HG03442 (cell line): ENCODE results near the gene SACM1L.
"Not testable (repeated sequence)": the region's sequence is repeated elsewhere in the genome, so short reads cannot be mapped to it uniquely, and the experiment has no call there.

Source experiments
- ATAC-seq: cut with Tn5 transposase; IDR thresholded peaks from one replicate; pipeline ENCODE4 v1.9.1; 2021; ENCODE audit warnings: mild to moderate bottlenecking, moderate library complexity; ENCODE audit not compliant: unreplicated experiment

Gene SACM1L

GRCh38 chr3:45737234-45737633 lies 48.0 kb downstream of the SACM1L start:
- no peak for ATAC-seq

GRCh38 chr3:45739991-45740390 lies 50.8 kb downstream of the SACM1L start:
- no peak for ATAC-seq

GRCh38 chr3:45741247-45741646 lies 52.1 kb downstream of the SACM1L start:
- no peak for ATAC-seq

- ATAC-seq: no peak
These were observed 52.7 kb downstream of the SACM1L start for GRCh38 chr3:45741742-45742460.

GRCh38 chr3:45742461-45743089 lies 53.4 kb downstream of the SACM1L start:
- ATAC-seq: no peak

DNA sequence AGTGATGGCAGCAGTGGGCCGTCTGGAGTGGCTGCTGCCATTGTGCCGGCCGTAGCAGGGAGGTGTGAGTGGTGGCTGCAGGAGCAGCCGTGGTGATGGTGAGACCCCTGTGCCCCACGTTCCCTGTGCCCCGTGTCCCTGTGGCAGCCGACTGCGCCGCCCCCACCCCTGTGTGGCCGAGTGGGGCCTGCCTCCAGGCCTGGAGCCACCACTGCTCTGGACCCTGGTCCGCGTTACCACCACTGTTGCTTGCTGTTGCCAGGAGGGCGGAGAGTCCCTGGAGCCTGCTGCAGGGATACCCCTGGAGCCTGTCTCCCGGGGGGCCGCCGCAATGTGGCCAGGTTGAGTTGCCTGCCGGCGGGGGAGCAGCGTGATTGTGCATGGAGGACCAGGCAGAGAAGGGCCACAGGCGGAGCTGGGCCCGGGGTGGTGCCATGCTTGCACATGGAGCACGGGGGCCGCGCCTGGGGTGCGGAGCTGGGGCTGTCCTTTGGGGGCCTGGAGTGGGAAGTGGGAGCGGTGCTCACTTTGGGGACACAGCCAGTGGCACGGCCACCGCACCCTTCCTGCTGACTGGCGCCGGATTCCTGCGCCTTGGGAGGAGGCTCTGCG lies 57.1 kb downstream of the SACM1L start:
- ATAC-seq: no peak

DNA sequence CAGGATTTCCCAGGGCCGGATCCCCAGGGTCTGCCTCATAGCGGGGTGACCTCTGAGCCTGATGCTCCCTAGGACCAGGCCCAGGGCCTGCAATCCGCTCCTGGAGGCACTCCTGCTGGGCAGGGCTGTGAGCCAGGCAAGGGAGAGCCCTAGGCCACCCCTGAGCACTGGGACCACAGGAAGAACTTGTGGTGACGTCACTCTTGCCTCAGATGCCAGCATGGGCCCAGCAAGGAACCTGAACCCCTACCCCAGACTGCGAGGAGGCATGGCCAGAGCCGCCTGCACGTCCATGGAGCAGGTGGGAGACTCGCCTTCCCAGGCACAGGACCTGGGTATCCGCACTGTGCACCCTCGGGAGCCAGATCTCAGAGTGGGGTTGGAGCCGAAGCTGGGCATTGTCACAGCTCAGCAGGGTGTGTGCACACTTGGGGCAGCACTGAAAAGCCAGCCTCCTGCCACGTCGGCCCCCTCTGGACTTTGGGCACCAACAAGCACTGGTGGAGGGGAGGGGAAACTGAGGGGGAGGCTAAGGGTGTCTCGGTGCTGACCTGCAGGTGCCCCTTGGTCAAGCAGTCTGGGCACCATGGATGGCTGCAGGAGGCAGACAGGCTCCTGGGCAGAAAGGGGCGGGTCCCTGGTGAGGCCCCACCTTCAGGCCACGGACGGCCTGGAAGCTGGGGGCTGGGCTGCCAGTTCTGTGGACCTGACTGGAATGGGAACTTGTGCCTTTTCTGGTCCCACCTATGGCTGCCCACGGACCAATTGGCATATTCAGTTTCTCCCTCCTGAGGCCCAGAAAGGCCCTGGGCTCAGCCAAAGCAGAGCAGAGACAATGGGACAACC lies 57.8 kb downstream of the SACM1L start:
- ATAC-seq: no peak

- ATAC-seq: no peak
These were observed 58.9 kb downstream of the SACM1L start for GRCh38 chr3:45748068-45748467.

GRCh38 chr3:45749036-45749600 lies 59.9 kb downstream of the SACM1L start:
- ATAC-seq: not testable (repeated sequence)

- ATAC-seq: no peak
These were observed 60.7 kb downstream of the SACM1L start for GRCh38 chr3:45749880-45750279.

DNA sequence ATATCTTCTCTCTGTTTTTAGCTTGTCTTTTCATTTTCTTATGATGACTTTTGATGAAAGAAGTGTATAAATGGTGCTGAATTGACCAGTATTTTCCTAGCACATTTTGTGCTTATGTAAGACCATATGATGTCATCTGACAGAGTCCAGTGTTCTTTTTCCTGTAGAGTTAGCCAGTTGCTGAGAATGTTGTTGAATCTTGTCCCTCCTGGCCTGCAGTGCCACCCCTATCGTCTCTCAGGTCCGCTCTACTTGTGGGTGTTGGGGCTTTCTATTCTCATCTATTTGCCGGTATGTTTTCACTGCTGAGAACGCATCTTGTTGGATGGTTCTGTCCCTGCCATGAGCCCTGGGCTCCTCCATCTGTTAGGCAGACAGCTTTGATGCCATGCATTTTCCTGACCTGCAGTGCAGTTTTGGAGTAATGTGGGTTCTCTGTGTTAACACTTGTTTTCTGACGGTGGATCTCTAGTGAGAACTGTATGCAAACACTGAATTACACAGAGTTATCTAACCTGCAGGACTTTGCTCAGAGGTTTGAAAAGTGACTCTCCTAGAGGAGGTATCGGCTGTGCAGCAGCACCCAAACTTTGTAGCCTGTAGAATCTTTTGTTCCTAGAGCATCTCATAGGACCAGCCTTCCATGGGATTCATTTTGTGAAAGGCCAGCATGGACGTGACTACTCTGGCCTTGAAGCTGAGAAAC lies 62.5 kb downstream of the SACM1L start:
- ATAC-seq: no peak

DNA sequence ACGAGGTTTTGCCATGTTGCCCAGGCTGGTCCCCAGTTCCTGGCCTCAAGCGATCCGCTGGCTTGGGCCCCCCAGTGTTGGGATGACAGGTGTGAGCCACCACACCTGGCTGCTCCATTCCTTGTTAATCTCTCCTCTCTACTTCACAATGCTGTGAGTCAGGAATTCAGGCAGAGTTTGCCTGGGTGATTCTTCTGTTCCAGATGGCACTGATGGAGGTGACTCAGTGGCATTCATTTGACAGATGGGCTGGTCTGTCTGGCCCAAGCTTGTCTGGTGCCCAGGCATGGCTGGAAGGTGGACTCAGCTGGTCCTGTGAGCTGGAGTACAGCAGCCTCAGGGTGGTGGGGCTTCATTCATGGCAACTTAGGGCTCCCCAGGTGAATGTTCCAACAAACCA lies 63.9 kb downstream of the SACM1L start:
- ATAC-seq: no peak

DNA sequence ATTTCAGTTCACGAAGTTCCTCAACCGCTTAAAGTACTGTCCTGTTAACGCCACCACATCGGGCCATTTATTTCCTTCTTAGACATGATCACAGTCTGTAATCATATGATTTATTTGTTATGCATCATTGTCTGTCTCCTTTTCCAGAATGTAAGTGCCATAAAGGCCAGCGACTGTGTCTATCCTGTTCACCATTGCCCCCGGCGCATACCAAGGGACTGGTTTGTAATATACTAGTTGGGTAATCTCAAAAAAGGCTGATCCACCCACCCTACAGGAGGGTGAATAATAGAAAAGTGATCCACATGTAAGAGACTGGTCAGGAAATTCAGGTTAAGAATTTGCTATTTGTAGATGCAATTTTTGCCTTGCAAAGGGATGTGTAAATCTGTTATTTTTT lies 65.3 kb downstream of the SACM1L start:
- ATAC-seq: no peak

GRCh38 chr3:45756055-45756454 lies 66.9 kb downstream of the SACM1L start:
- no peak for ATAC-seq

GRCh38 chr3:45757141-45757540 lies 67.9 kb downstream of the SACM1L start:
- ATAC-seq: not testable (repeated sequence)

- no peak for ATAC-seq
These were observed 69.7 kb downstream of the SACM1L start for GRCh38 chr3:45758871-45759270.

- ATAC-seq: no peak
These were observed 70.7 kb downstream of the SACM1L start for GRCh38 chr3:45759851-45760250.

DNA sequence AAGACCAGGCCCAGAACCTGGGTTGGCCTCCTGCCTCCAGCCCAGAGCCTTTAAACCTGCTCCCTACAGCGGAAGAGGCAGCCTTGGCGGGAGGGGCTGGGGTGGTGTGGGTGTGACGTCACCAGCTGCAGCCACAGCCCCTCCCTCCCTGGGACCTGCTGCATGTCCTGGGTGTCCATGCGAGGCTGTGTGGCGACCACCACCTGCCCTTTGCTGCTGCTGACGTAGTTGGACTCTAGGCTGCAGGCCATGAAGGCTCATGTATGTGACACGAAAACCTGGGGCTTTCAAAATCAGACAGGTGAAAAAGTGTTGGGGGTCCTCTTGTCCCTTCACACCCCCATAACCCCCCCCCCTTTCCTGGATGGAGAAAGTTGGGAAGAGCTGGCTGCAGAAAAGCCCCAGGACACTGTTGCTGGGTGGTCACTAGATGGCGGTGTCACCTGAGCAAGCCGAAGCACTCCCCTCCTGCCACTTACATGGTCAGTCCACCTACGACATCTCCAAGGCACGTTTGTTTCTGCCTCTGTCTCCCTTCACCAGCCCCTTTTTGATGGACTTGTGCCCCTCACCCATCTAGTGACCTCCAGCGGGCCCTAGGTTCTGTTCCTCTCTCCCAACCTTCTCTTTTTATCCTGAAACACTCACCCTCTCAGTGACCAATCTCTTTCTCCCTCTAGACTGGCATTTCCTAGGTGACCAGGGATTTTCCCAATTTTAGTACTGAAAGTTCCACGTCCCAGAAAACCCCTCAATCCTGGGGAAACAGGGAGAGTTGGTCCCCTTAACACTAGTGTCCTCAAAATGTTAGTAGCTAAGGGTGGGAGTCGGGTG lies 71.9 kb downstream of the SACM1L start:
- ATAC-seq: no peak

GRCh38 chr3:45761831-45762230 lies 72.6 kb downstream of the SACM1L start:
- ATAC-seq: no peak
